ENCODE results near the gene PHLDB3. TPM values are rescaled to one million over a fixed set of nuclear protein-coding genes. Genes with fewer than 3 reads are reported as not detected.
"Not testable (repeated sequence)": the region's sequence is repeated elsewhere in the genome, so short reads cannot be mapped to it uniquely, and the experiment has no call there.

The PHLDB3 gene
- total RNA-seq, 1 experiment from 2014 or later = 4.4 TPM

DNA sequence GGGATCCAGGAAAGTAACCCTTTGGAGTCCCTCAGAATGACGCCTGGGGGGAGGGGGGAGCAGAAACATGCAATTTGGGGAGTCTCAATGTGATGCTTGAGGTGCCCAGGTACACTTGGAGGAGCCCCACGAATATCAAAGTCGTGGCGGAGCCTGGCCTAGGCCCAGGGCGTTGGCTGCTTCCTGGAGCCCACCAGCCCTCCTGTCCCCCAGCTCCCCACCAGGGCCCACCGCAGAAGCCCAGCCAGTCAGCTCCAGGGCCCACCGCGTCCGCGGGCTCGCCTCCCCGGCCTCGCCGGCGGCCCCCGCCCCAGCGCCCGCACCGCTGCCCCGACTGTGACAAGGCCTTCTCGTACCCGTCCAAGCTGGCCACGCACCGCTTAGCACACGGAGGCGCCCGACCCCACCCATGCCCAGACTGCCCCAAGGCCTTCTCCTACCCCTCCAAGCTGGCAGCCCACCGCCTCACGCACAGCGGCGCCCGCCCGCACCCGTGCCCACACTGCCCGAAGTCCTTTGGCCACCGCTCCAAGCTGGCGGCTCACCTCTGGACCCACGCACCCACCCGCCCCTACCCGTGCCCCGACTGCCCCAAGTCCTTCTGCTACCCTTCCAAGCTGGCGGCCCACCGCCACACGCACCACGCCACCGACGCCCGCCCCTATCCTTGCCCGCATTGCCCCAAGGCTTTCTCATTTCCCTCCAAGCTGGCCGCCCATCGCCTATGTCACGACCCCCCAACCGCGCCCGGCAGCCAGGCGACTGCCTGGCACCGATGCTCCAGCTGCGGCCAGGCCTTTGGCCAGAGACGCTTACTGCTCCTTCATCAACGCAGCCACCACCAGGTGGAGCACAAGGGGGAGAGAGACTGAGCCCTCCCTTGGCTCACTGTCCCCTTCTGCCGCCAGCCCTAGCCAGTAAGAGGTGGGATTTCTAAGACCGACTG lies 30.5 kb upstream of the PHLDB3 start:
- DNase-seq = peak in 1 of 2 experiments; percentile 30
- Histone ChIP-seq H3K36me3 (peaks cover 28% of the 10 kb centered on the region), H3K27ac (no peak overlapping the region), H3K4me3 (no peak overlapping the region), H3K27me3 (no peaks in the 10 kb centered on the region), H3K9me3 (replicated peaks) (peaks cover 10% of the 10 kb centered on the region), H3K4me1 (no peaks in the 10 kb centered on the region)

- no peak for DNase-seq
- Histone ChIP-seq H3K27me3 (no peaks in the 10 kb centered on the region), H3K36me3 (peaks cover 24% of the 10 kb centered on the region), H3K4me3 (no peak overlapping the region), H3K27ac (no peak overlapping the region), H3K9me3 (replicated peaks) (peaks cover 10% of the 10 kb centered on the region), H3K4me1 (no peaks in the 10 kb centered on the region)
These were observed 29.8 kb upstream of the PHLDB3 start for GRCh38 chr19:43534305-43534815.

- DNase-seq = peak; percentile 46 to 53
- H3K4me1 ChIP-seq = no peaks in the 10 kb centered on the region
- H3K27ac ChIP-seq = no peak overlapping the region
- H3K4me3 ChIP-seq = peak overlapping the region; percentile 41
- peaks cover 4% of the 10 kb centered on the region for H3K9me3 ChIP-seq (replicated peaks)
- no peaks in the 10 kb centered on the region for H3K27me3 ChIP-seq
- H3K36me3 ChIP-seq = peaks cover 17% of the 10 kb centered on the region
These were observed 29.2 kb upstream of the PHLDB3 start for GRCh38 chr19:43533546-43534304.

DNA sequence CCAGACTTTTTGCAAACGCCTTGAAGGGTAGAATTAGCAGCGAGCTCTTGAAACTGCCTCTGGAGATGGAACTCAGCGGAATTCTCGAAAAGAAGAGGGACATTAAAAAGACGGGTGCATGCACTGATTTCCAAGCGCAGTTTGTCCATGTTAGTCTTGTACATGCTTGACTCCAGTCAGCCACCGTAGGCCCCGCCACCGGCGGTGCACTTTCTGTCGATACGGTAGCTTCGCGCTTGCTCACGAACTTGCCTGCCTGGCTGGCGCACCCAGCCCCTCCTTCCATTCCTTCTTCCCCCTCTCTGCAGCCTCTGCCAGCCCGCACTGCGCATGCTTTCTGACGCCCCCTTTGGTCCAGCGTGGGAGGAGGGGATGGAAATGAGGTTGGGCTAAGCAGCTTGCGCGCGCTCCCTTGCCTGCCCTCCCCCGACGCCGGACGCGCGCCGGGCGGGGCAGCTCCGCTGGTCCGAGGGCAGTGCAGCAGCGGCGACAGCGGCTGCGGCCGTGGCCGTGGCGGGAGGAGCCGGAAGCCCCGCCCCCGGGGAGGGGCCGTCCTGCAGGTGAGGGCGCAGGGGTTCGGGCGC lies 28.5 kb upstream of the PHLDB3 start, which contains the start of gene ZNF575:
ZNF575 (plus strand) TSS at position 227 of the 584 bp plus-strand sequence. CDS start 1,235 bp downstream, outside the sequence.
- Histone ChIP-seq H3K27ac (no peak within 1 kb of the TSS; the same call in 1 of the 2 replicates), H3K27me3 (no peaks in the 10 kb centered on the region), H3K4me1 (no peaks in the 10 kb centered on the region), H3K4me3 (peak within 1 kb of the TSS; percentile 41), H3K36me3 (peaks cover 11% of the 10 kb centered on the region), H3K9me3 (replicated peaks) (no peaks in the 10 kb centered on the region)
- peak; percentile 84 for DNase-seq

GRCh38 chr19:43532571-43532961 lies 28.0 kb upstream of the PHLDB3 start:
- no peaks in the 10 kb centered on the region for H3K9me3 ChIP-seq (replicated peaks)
- peaks cover 6% of the 10 kb centered on the region; the same call in 1 of the 2 replicates for H3K36me3 ChIP-seq
- peak in 1 of 2 experiments; percentile 28 for DNase-seq
- no peak overlapping the region; the same call in 1 of the 2 replicates for H3K27ac ChIP-seq
- no peaks in the 10 kb centered on the region for H3K4me1 ChIP-seq
- no peaks in the 10 kb centered on the region for H3K27me3 ChIP-seq
- H3K4me3 ChIP-seq = peak overlapping the region; percentile 41

GRCh38 chr19:43527860-43528622 lies 23.5 kb upstream of the PHLDB3 start:
- no peak overlapping the region for H3K27ac ChIP-seq
- H3K9me3 ChIP-seq (replicated peaks) = no peaks in the 10 kb centered on the region
- no peaks in the 10 kb centered on the region; the same call in 1 of the 2 replicates for H3K4me1 ChIP-seq
- no peaks in the 10 kb centered on the region for H3K36me3 ChIP-seq
- peak; percentile 31 to 52 for DNase-seq
- H3K27me3 ChIP-seq = no peaks in the 10 kb centered on the region
- H3K4me3 ChIP-seq = peak overlapping the region; percentile 74

GRCh38 chr19:43526884-43527859 lies 22.6 kb upstream of the PHLDB3 start, which contains the start of gene ETHE1:
Gene ETHE1, minus strand, starts transcription at chr19:43527201. Its CDS starts 24 bp downstream, at chr19:43527177.
- no peaks in the 10 kb centered on the region for H3K9me3 ChIP-seq (replicated peaks)
- no peaks in the 10 kb centered on the region for H3K27me3 ChIP-seq
- H3K4me3 ChIP-seq = peak within 1 kb of the TSS; percentile 74
- no peak within 1 kb of the TSS for H3K27ac ChIP-seq
- H3K4me1 ChIP-seq = no peaks in the 10 kb centered on the region; the same call in 1 of the 2 replicates
- no peaks in the 10 kb centered on the region for H3K36me3 ChIP-seq
- DNase-seq = peak; percentile 77 to 79

GRCh38 chr19:43525836-43526771 lies 21.6 kb upstream of the PHLDB3 start:
- H3K36me3 ChIP-seq = no peaks in the 10 kb centered on the region
- no peaks in the 10 kb centered on the region for H3K9me3 ChIP-seq (replicated peaks)
- H3K27me3 ChIP-seq = no peaks in the 10 kb centered on the region
- no peak overlapping the region for H3K27ac ChIP-seq
- H3K4me3 ChIP-seq = peak overlapping the region; percentile 74
- DNase-seq = peak in 1 of 2 experiments; percentile 33
- H3K4me1 ChIP-seq = no peaks in the 10 kb centered on the region; the same call in 1 of the 2 replicates

- Histone ChIP-seq H3K27me3 (no peaks in the 10 kb centered on the region), H3K36me3 (no peaks in the 10 kb centered on the region), H3K9me3 (replicated peaks) (no peaks in the 10 kb centered on the region), H3K27ac (no peak overlapping the region), H3K4me1 (no peaks in the 10 kb centered on the region; the same call in 1 of the 2 replicates), H3K4me3 (peak overlapping the region; percentile 74)
- peak; percentile 34 to 67 for DNase-seq
These were observed 20.6 kb upstream of the PHLDB3 start for GRCh38 chr19:43524922-43525835.

- not testable (repeated sequence) for H3K36me3 ChIP-seq; H3K27me3 ChIP-seq; H3K4me1 ChIP-seq; DNase-seq; H3K27ac ChIP-seq; H3K4me3 ChIP-seq; H3K9me3 ChIP-seq (replicated peaks)
These were observed 19.1 kb upstream of the PHLDB3 start for GRCh38 chr19:43523696-43524095.

DNA sequence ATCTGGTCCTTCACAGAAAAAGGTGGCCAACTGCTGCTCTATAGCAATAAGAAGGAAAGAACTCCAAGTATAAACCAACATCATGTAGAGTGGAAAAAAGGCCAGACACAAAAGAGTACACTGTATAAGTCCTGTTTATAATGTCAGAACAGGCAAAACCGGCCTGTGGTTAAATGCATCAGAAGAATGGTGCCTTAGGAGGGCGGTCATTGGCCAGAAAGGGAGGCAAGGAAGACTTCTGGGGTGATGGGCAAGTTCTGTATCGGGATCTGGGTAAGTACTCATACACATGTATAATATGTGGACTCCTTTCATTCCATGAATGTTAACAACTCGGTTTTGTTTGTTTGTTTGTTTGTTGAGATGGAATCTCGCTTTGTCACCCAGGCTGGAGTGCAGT lies 18.4 kb upstream of the PHLDB3 start:
- H3K36me3 ChIP-seq = no peaks in the 10 kb centered on the region
- no peak overlapping the region for H3K27ac ChIP-seq
- no peaks in the 10 kb centered on the region; the same call in 1 of the 2 replicates for H3K4me1 ChIP-seq
- H3K9me3 ChIP-seq (replicated peaks) = no peaks in the 10 kb centered on the region
- H3K27me3 ChIP-seq = no peaks in the 10 kb centered on the region
- no peak overlapping the region for H3K4me3 ChIP-seq
- no peak for DNase-seq

All from SJCRH30 (cell line).